Stimulated activated CD8-positive, alpha-beta memory T cell treated with anti-CD3 and anti-CD28 coated beads, Interleukin-15, amount 100 ng/mL, for 24 hours (primary cell): ENCODE measurements around the gene UBE2J2.

Experiments
- DNase-seq: peaks from one replicate; pipeline ENCODE4 v3.0.0-alpha.2; 2020; ENCODE audit warnings: low read depth

The UBE2J2 gene

GRCh38 chr1:1239614-1240347 lies 33.9 kb downstream of the UBE2J2 start:
- no peak for DNase-seq

- no peak for DNase-seq
These were observed 34.4 kb downstream of the UBE2J2 start for GRCh38 chr1:1239227-1239613.

- DNase-seq = no peak
These were observed 34.9 kb downstream of the UBE2J2 start for GRCh38 chr1:1238702-1239178.

- no peak for DNase-seq
These were observed 35.6 kb downstream of the UBE2J2 start for GRCh38 chr1:1237874-1238701.

GRCh38 chr1:1236945-1237873 lies 36.4 kb downstream of the UBE2J2 start:
- no peak for DNase-seq

GRCh38 chr1:1236176-1236763 lies 37.4 kb downstream of the UBE2J2 start:
- DNase-seq = no peak

- no peak for DNase-seq
These were observed 38.5 kb downstream of the UBE2J2 start for GRCh38 chr1:1235016-1235744.

- no peak for DNase-seq
These were observed 39.4 kb downstream of the UBE2J2 start for GRCh38 chr1:1234180-1234808.

GRCh38 chr1:1233567-1233892 lies 40.1 kb downstream of the UBE2J2 start:
- DNase-seq = no peak

- no peak for DNase-seq
These were observed 40.7 kb downstream of the UBE2J2 start for GRCh38 chr1:1232796-1233566.

GRCh38 chr1:1232208-1232795 lies 41.4 kb downstream of the UBE2J2 start, which contains the start of gene B3GALT6:
Gene B3GALT6, plus strand, starts transcription at chr1:1232237. Its CDS starts 42 bp downstream, at chr1:1232279.
- no peak for DNase-seq

- DNase-seq = peak; percentile 91
These were observed 42.0 kb downstream of the UBE2J2 start, which contains the start of gene SDF4 for GRCh38 chr1:1231400-1232207. Gene SDF4, minus strand, starts transcription at chr1:1232001. Its CDS starts 3,229 bp downstream, at chr1:1228772.

GRCh38 chr1:1230656-1231399 lies 42.8 kb downstream of the UBE2J2 start:
- no peak for DNase-seq

GRCh38 chr1:1229770-1230169 lies 43.9 kb downstream of the UBE2J2 start:
- no peak for DNase-seq

GRCh38 chr1:1228596-1229321 lies 44.9 kb downstream of the UBE2J2 start:
- no peak for DNase-seq

GRCh38 chr1:1228187-1228586 lies 45.5 kb downstream of the UBE2J2 start:
- no peak for DNase-seq

GRCh38 chr1:1227386-1227785 lies 46.3 kb downstream of the UBE2J2 start:
- no peak for DNase-seq
